ENCODE measurements around the gene NCBP3.

DNA sequence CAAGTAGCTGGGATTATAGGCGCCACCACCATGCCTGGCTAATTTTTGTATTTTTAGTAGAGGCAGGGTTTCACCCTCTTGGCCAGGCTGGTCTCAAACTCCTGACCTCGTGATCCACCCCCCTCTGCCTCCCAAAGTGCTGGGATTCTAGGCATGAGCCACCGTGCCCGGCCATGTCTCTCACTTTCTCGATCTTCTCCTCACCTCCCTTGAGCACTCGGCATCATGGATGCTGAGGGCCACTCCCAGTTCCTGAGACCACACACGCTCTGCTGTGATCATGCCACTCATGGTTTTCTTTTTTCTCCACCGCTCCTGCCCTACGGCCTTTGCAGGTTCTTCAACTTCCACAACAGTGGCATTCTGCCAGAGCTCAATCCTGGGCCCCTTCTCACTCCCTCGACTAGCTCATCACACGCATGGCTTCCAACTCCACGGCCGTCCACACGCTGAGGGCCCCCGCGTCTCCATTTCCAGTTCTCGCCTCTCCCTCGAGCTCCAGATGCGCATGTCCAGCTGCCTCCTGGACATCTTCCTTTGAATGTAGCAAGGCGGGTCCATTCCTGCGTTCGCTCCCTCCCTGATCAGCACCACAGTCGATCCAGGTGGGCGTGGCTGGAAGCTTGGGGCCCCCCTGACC is 5.5 kb upstream of the NCBP3 start:
- TF ChIP-seq, protein P1, sequence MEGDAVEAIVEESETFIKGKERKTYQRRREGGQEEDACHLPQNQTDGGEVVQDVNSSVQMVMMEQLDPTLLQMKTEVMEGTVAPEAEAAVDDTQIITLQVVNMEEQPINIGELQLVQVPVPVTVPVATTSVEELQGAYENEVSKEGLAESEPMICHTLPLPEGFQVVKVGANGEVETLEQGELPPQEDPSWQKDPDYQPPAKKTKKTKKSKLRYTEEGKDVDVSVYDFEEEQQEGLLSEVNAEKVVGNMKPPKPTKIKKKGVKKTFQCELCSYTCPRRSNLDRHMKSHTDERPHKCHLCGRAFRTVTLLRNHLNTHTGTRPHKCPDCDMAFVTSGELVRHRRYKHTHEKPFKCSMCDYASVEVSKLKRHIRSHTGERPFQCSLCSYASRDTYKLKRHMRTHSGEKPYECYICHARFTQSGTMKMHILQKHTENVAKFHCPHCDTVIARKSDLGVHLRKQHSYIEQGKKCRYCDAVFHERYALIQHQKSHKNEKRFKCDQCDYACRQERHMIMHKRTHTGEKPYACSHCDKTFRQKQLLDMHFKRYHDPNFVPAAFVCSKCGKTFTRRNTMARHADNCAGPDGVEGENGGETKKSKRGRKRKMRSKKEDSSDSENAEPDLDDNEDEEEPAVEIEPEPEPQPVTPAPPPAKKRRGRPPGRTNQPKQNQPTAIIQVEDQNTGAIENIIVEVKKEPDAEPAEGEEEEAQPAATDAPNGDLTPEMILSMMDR (IDR thresholded peaks at IDR 0.05; ENCODE audit: low read depth, low read length): no peak
- TF ChIP-seq POLR2A (IDR thresholded peaks at IDR 0.05; ENCODE audit: extremely low read depth, insufficient read length): no peak
